Erythroblast (primary cell): ENCODE measurements around the gene MXRA7.

Experiments
- GATA1 ChIP-seq: IDR thresholded peaks from 2 replicates; pipeline ENCODE4 v1.6.1; 2011; ENCODE audit warnings: low read depth, mild to moderate bottlenecking, control low read depth, low read length, moderate library complexity
- POLR2A ChIP-seq: IDR thresholded peaks from 2 replicates; pipeline ENCODE4 v1.6.1; 2011; ENCODE audit warnings: mild to moderate bottlenecking, low read length

DNA sequence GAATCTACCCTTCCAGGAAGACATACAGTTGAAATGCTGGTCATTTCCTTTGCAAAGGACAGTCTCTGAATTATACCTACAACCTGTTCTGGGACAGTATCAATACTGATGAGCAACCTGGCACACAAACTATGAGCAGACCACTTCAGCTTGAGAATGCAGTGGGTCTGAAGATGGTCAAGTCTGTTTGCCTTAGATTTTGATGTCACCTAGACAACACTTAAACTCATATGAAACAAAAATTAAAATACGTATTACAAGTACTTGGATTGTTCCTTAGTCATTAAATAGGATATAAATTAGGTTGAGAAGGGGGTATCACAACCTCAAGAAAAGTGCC lies 22.8 kb upstream of the MXRA7 start:
- TF ChIP-seq POLR2A (no peak), GATA1 (no peak)
